ENCODE data around the gene MALRD1. TPM values are rescaled to one million over a fixed set of nuclear protein-coding genes. Genes with fewer than 3 reads are reported as not detected.

Gene MALRD1
- total RNA-seq, 4 donors from 2014 or later, result 0.75 to 2.4 (median 0.82) TPM; not detected in 1

- H3K4me3 ChIP-seq, result no peak overlapping the region
These were observed 640.6 kb downstream of the MALRD1 start for GRCh38 chr10:19689231-19689630.

GRCh38 chr10:19699299-19699698, 650.7 kb downstream of the MALRD1 start:
- WGBS, 2 donors (ENCODE audit: low coverage in 1 of 2), result 74 to 78% methylated on average over 3 of the region's 3 CpGs
- H3K36me3 ChIP-seq, result no peaks in the 10 kb centered on the region
- DNase-seq, result no peak
- no peak overlapping the region for H3K27ac ChIP-seq
- H3K4me1 ChIP-seq, result no peaks in the 10 kb centered on the region
- intact Hi-C loops (cut with DNase I; ENCODE audit: low total_unique reads), result no loop called here
- no peak for TF ChIP-seq POLR2AphosphoS5 (IDR thresholded peaks at IDR 0.05)
- TF ChIP-seq, protein P1, sequence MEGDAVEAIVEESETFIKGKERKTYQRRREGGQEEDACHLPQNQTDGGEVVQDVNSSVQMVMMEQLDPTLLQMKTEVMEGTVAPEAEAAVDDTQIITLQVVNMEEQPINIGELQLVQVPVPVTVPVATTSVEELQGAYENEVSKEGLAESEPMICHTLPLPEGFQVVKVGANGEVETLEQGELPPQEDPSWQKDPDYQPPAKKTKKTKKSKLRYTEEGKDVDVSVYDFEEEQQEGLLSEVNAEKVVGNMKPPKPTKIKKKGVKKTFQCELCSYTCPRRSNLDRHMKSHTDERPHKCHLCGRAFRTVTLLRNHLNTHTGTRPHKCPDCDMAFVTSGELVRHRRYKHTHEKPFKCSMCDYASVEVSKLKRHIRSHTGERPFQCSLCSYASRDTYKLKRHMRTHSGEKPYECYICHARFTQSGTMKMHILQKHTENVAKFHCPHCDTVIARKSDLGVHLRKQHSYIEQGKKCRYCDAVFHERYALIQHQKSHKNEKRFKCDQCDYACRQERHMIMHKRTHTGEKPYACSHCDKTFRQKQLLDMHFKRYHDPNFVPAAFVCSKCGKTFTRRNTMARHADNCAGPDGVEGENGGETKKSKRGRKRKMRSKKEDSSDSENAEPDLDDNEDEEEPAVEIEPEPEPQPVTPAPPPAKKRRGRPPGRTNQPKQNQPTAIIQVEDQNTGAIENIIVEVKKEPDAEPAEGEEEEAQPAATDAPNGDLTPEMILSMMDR (IDR thresholded peaks at IDR 0.05), result no peak
- no peak for TF ChIP-seq POLR2A (IDR thresholded peaks at IDR 0.05)
- no peak for TF ChIP-seq EP300 (IDR thresholded peaks at IDR 0.05; ENCODE audit: low read depth)
- no peak overlapping the region for H3K4me3 ChIP-seq
- H3K27me3 ChIP-seq, result no peaks in the 10 kb centered on the region
- in situ Hi-C loops (cut with MboI; ENCODE audit: low pct_ligation_motif_present in 1 of 4, low pct_unique_long_range_greater_than_20kb in 1 of 4, low sequenced_read_pairs in 3 of 4), result no loop called here
- no peaks in the 10 kb centered on the region for H3K9me3 ChIP-seq

More at GRCh38 chr10:19689231-19689630, 640.6 kb downstream of the MALRD1 start:
- in situ Hi-C loops (cut with MboI; ENCODE audit: low pct_ligation_motif_present in 1 of 4, low pct_unique_long_range_greater_than_20kb in 1 of 4, low sequenced_read_pairs in 3 of 4) (no loop called here), intact Hi-C loops (cut with DNase I; ENCODE audit: low total_unique reads) (no loop called here)
- TF ChIP-seq, protein P1 (IDR thresholded peaks at IDR 0.05), result no peak
- no peak for TF ChIP-seq POLR2AphosphoS5 (IDR thresholded peaks at IDR 0.05)
- no peak for TF ChIP-seq POLR2A (IDR thresholded peaks at IDR 0.05)
- no peak for TF ChIP-seq EP300 (IDR thresholded peaks at IDR 0.05; ENCODE audit: low read depth)
- DNase-seq, result no peak
- H3K27ac ChIP-seq, result no peak overlapping the region
- no peaks in the 10 kb centered on the region for H3K36me3 ChIP-seq
- no peaks in the 10 kb centered on the region for H3K9me3 ChIP-seq
- no peaks in the 10 kb centered on the region for H3K4me1 ChIP-seq
- WGBS, 2 donors (ENCODE audit: low coverage in 1 of 2), result 61 to 62% methylated on average over 3 of the region's 3 CpGs
- no peaks in the 10 kb centered on the region for H3K27me3 ChIP-seq

GRCh38 chr10:19701427-19702052, 652.9 kb downstream of the MALRD1 start:
- 84 to 94% methylated on average over 4 of the region's 4 CpGs for WGBS, 2 donors (ENCODE audit: low coverage in 1 of 2)
- in situ Hi-C loops (cut with MboI; ENCODE audit: low pct_ligation_motif_present in 1 of 4, low pct_unique_long_range_greater_than_20kb in 1 of 4, low sequenced_read_pairs in 3 of 4), result no loop called here
- H3K27me3 ChIP-seq, result no peaks in the 10 kb centered on the region
- intact Hi-C loops (cut with DNase I; ENCODE audit: low total_unique reads), result no loop called here
- no peak for TF ChIP-seq POLR2AphosphoS5 (IDR thresholded peaks at IDR 0.05)
- TF ChIP-seq POLR2A (IDR thresholded peaks at IDR 0.05), result no peak
- no peak for TF ChIP-seq EP300 (IDR thresholded peaks at IDR 0.05; ENCODE audit: low read depth)
- TF ChIP-seq, protein P1 (IDR thresholded peaks at IDR 0.05), result no peak
- H3K9me3 ChIP-seq, result no peaks in the 10 kb centered on the region
- DNase-seq, result no peak
- H3K4me3 ChIP-seq, result no peak overlapping the region
- H3K36me3 ChIP-seq, result no peaks in the 10 kb centered on the region
- no peaks in the 10 kb centered on the region for H3K4me1 ChIP-seq
- no peak overlapping the region for H3K27ac ChIP-seq

DNA sequence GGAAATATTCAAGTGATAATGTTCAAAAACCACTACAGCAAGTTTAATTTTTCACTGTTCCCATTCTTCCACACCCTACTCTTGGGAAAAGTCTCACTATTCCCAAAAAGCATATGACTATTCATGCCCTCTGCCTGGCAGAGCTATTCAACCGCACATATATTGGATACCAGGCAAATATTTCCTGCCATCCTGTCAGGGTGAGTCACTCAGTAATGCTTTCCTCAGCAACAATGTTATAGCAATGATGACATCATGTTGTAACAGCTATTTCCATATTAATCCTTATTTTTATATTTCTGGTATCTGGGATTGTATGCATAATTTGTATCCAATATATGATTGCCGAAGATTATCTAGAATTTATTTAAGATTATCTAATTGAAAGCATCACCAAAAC, 653.6 kb downstream of the MALRD1 start:
- in situ Hi-C loops (cut with MboI; ENCODE audit: low pct_ligation_motif_present in 1 of 4, low pct_unique_long_range_greater_than_20kb in 1 of 4, low sequenced_read_pairs in 3 of 4), result no loop called here
- Histone ChIP-seq H3K4me1 (no peaks in the 10 kb centered on the region), H3K27me3 (no peaks in the 10 kb centered on the region), H3K9me3 (no peaks in the 10 kb centered on the region), H3K4me3 (no peak overlapping the region), H3K36me3 (no peaks in the 10 kb centered on the region), H3K27ac (no peak overlapping the region)
- intact Hi-C loops (cut with DNase I; ENCODE audit: low total_unique reads), result no loop called here
- DNase-seq, result no peak
- no peak for TF ChIP-seq EP300 (IDR thresholded peaks at IDR 0.05; ENCODE audit: low read depth)
- TF ChIP-seq POLR2A (IDR thresholded peaks at IDR 0.05), result no peak
- TF ChIP-seq, protein P1 (IDR thresholded peaks at IDR 0.05), result no peak
- no peak for TF ChIP-seq POLR2AphosphoS5 (IDR thresholded peaks at IDR 0.05)
- 94% methylated on average over 2 of the region's 2 CpGs for WGBS, 2 donors (ENCODE audit: low coverage in 1 of 2)
